Keratinocyte (primary cell): ENCODE data around the gene POLDIP2.

Source experiments
- CTCF ChIP-seq, 3 experiments: IDR thresholded peaks in 1 of 3; conservative IDR thresholded peaks in 1 of 3; optimal IDR thresholded peaks in 1 of 3; 2 replicates in 2 of 3; 3 replicates in 1 of 3; pipeline versions ENCODE3 to v1.5.1; 2011; ENCODE audit warnings: low read length in 3 of 3, mild to moderate bottlenecking in 3 of 3, moderate library complexity in 2 of 3, control low read depth in 1 of 3, inconsistent platforms in 1 of 3; ENCODE audit not compliant: insufficient read depth in 2 of 3; ENCODE audit errors: extremely low read depth in 1 of 3
- EZH2 ChIP-seq: IDR thresholded peaks from one replicate; pipeline ENCODE4 v1.6.1; 2012; ENCODE audit warnings: inconsistent platforms, mild to moderate bottlenecking, low read length, moderate library complexity

GRCh38 chr17:28397687-28398279, 40.5 kb upstream of the POLDIP2 start:
- TF ChIP-seq EZH2 (no peak), CTCF (optimal IDR thresholded peaks at IDR 0.05 in 1 of 3, IDR thresholded peaks at IDR 0.05 in 1 of 3, conservative IDR thresholded peaks at IDR 0.05 in 1 of 3; ENCODE audit: extremely low read depth in 1 of 3, insufficient read depth in 2 of 3, low read length in 3 of 3) (no peak)
